ENCODE results near the gene FOXN3.

DNA sequence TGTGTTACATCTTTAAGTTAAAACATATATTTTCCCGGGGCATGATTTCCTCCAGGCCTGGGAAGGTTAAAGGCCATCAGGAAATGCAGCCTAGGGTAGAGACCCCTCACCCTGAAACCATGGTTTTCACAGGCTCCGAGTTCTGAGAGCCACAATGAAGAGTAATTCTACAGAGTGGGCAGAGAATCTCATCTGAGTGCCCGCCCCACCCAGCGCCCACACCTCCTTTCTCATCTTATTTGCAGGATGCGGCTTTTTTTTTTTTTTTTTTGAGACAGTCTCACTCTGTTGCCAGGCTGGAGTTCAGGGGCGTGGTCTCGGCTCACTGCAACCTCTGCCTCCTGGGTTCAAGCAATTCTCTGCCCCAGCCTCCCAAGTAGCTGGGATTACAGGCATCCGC lies 170.7 kb downstream of the FOXN3 start:
- TF ChIP-seq, protein P1, sequence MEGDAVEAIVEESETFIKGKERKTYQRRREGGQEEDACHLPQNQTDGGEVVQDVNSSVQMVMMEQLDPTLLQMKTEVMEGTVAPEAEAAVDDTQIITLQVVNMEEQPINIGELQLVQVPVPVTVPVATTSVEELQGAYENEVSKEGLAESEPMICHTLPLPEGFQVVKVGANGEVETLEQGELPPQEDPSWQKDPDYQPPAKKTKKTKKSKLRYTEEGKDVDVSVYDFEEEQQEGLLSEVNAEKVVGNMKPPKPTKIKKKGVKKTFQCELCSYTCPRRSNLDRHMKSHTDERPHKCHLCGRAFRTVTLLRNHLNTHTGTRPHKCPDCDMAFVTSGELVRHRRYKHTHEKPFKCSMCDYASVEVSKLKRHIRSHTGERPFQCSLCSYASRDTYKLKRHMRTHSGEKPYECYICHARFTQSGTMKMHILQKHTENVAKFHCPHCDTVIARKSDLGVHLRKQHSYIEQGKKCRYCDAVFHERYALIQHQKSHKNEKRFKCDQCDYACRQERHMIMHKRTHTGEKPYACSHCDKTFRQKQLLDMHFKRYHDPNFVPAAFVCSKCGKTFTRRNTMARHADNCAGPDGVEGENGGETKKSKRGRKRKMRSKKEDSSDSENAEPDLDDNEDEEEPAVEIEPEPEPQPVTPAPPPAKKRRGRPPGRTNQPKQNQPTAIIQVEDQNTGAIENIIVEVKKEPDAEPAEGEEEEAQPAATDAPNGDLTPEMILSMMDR (IDR thresholded peaks at IDR 0.05) = no peak
- TF ChIP-seq POLR2A (IDR thresholded peaks at IDR 0.05) = no peak
